ENCODE measurements around the gene SPPL2C.

DNA sequence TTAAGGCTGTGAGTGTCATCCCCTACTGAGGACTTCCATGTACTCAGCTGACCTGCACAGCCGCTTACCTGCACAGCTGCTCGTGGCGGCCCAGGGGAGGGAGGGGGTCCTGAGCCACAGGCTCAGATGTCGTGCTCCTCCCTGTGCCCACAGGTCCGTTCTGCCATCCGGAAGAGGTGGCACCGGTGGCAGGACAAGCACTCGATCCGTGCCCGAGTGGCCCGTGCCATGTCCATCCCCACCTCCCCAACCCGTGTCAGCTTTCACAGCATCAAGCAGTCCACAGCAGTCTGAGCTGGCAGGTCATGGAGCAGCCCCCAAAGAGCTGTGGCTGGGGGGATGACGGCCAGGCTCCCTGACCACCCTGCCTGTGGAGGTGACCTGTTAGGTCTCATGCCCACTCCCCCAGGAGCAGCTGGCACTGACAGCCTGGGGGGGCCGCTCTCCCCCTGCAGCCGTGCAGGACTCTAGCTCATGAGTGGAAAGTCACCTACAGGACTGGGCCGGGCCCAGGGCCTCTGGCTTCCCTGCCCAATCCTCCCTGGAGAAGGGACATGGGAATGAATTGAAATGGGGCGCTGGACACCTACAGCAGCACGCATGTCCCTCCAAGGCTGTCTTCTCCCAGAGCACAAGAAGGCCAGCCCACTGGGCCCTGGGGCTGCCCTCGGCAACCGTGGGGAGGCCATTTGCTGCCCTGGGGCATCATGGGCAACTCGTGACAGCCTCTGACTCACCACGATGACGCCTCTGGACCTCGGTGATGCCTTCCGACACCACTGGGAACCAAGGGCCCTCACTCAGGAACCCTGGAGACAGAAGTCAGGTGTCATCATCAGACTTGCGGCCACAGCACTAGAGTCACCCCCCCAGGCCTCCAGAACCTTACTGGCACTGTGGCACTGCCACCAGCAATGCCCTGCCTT lies 9.9 kb upstream of the SPPL2C start:
- TF ChIP-seq, protein P1, sequence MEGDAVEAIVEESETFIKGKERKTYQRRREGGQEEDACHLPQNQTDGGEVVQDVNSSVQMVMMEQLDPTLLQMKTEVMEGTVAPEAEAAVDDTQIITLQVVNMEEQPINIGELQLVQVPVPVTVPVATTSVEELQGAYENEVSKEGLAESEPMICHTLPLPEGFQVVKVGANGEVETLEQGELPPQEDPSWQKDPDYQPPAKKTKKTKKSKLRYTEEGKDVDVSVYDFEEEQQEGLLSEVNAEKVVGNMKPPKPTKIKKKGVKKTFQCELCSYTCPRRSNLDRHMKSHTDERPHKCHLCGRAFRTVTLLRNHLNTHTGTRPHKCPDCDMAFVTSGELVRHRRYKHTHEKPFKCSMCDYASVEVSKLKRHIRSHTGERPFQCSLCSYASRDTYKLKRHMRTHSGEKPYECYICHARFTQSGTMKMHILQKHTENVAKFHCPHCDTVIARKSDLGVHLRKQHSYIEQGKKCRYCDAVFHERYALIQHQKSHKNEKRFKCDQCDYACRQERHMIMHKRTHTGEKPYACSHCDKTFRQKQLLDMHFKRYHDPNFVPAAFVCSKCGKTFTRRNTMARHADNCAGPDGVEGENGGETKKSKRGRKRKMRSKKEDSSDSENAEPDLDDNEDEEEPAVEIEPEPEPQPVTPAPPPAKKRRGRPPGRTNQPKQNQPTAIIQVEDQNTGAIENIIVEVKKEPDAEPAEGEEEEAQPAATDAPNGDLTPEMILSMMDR (conservative IDR thresholded peaks at IDR 0.05; ENCODE audit: low read depth, low read length), result no peak
- TF ChIP-seq EZH2 (IDR thresholded peaks at IDR 0.05; ENCODE audit: borderline replicate concordance, low read depth, low read length, poor library complexity, severe bottlenecking), result no peak
